CD14-positive monocyte (primary cell): ENCODE measurements around the gene ZSCAN5B. TPM values are rescaled to one million over a fixed set of nuclear protein-coding genes. Genes with fewer than 3 reads are reported as not detected.
"Not testable (repeated sequence)": the region's sequence is repeated elsewhere in the genome, so short reads cannot be mapped to it uniquely, and the experiment has no call there.

Experiments
- DNase-seq, 3 donors: peaks; one replicate each; pipeline ENCODE4 v3.0.0-alpha.2; 2011 to 2022
- H2AFZ ChIP-seq: 2 replicates; pipeline ENCODE4 v1.6.0; 2012; ENCODE audit warnings: mild to moderate bottlenecking, low read depth, low read length, inconsistent platforms; ENCODE audit not compliant: insufficient read depth, poor library complexity, severe bottlenecking
- H3K27ac ChIP-seq, 2 donors: 1 replicate in 1 of 2; 2 replicates in 1 of 2; pipeline ENCODE4 v1.5.1; 2012 to 2013; ENCODE audit warnings: low read length in 2 of 2, control low read depth in 1 of 2, inconsistent platforms in 1 of 2, low read depth in 1 of 2, mild to moderate bottlenecking in 1 of 2
- H3K27me3 ChIP-seq, 2 donors: one replicate each; pipeline versions ENCODE4 v1.6.0 to v1.6.1; 2011 to 2013; ENCODE audit warnings: low read length in 2 of 2; ENCODE audit not compliant: control insufficient read depth in 2 of 2, insufficient read depth in 2 of 2
- H3K36me3 ChIP-seq, 2 donors: replicated peaks in 1 of 2; 1 replicate in 1 of 2; 2 replicates in 1 of 2; pipeline versions ENCODE4 v1.5.1 to v1.6.1; 2012 to 2013; ENCODE audit warnings: low read length in 2 of 2, control low read depth in 1 of 2, inconsistent platforms in 1 of 2, mild to moderate bottlenecking in 1 of 2; ENCODE audit not compliant: insufficient read depth in 2 of 2, control insufficient read depth in 1 of 2
- H3K4me1 ChIP-seq, 2 donors: 1 replicate in 1 of 2; 2 replicates in 1 of 2; pipeline versions ENCODE4 v1.5.1 to v1.6.1; 2012 to 2013; ENCODE audit warnings: low read length in 2 of 2, control low read depth in 1 of 2, inconsistent platforms in 1 of 2, mild to moderate bottlenecking in 1 of 2, moderate library complexity in 1 of 2; ENCODE audit not compliant: insufficient read depth in 2 of 2, control insufficient read depth in 1 of 2
- H3K4me2 ChIP-seq: replicated peaks from 2 replicates; pipeline ENCODE3; 2012; ENCODE audit warnings: low read length, moderate library complexity, mild to moderate bottlenecking; ENCODE audit not compliant: poor library complexity, severe bottlenecking; ENCODE audit errors: extremely low read depth
- H3K4me3 ChIP-seq, 3 experiments: fragments of 200-600 bp in 1 of 3; sonication (generic) in 1 of 3; replicated peaks in 1 of 3; 1 replicate in 2 of 3; 2 replicates in 1 of 3; pipeline ENCODE4 v1.5.1; 2011 to 2013; ENCODE audit warnings: low read length in 3 of 3, mild to moderate bottlenecking in 3 of 3, control low read depth in 2 of 3, low read depth in 2 of 3, inconsistent platforms in 1 of 3, moderate library complexity in 1 of 3
- H3K79me2 ChIP-seq: 2 replicates; pipeline ENCODE4 v1.6.0; 2012; ENCODE audit warnings: mild to moderate bottlenecking, control low read depth, inconsistent platforms, low read length, moderate library complexity; ENCODE audit not compliant: insufficient read depth
- H3K9ac ChIP-seq: 2 replicates; pipeline ENCODE4 v1.6.0; 2017; ENCODE audit warnings: low read length, mild to moderate bottlenecking; ENCODE audit not compliant: insufficient read depth, poor library complexity, severe bottlenecking
- H3K9me3 ChIP-seq, 2 donors: replicated peaks in 1 of 2; 1 replicate in 1 of 2; 2 replicates in 1 of 2; pipeline versions ENCODE4 v1.5.1 to v1.6.1; 2012 to 2013; ENCODE audit warnings: low read length in 2 of 2, control low read depth in 1 of 2; ENCODE audit not compliant: control insufficient read depth in 1 of 2, insufficient read depth in 1 of 2
- H4K20me1 ChIP-seq: 2 replicates; pipeline ENCODE4 v1.6.0; 2012; ENCODE audit warnings: mild to moderate bottlenecking, low read length, control low read depth, moderate library complexity; ENCODE audit not compliant: insufficient read depth
- H3K27ac Mint-ChIP-seq, 7 donors: one replicate each; pipeline ENCODE4 v1.8.0; 2020; ENCODE audit warnings: mild to moderate bottlenecking in 7 of 7, mixed read lengths in 7 of 7, moderate library complexity in 6 of 7, inconsistent platforms in 2 of 7
- H3K27me3 Mint-ChIP-seq, 3 donors: one replicate each; pipeline ENCODE4 v1.8.0; 2021 to 2022; ENCODE audit warnings: low read depth in 3 of 3, mild to moderate bottlenecking in 3 of 3, mixed read lengths in 3 of 3, moderate library complexity in 3 of 3, inconsistent platforms in 1 of 3
- H3K36me3 Mint-ChIP-seq, 2 donors: one replicate each; pipeline ENCODE4 v1.8.0; 2020; ENCODE audit warnings: mixed read lengths in 2 of 2, inconsistent platforms in 1 of 2, mild to moderate bottlenecking in 1 of 2
- H3K4me1 Mint-ChIP-seq: one replicate; pipeline ENCODE4 v1.8.0; 2020; ENCODE audit warnings: mild to moderate bottlenecking, mixed read lengths
- H3K4me3 Mint-ChIP-seq, 2 donors: one replicate each; pipeline ENCODE4 v1.8.0; 2020; ENCODE audit warnings: mild to moderate bottlenecking in 2 of 2, mixed read lengths in 2 of 2, moderate library complexity in 1 of 2
- H3K9me3 Mint-ChIP-seq, 7 donors: one replicate each; pipeline ENCODE4 v1.8.0; 2020 to 2022; ENCODE audit warnings: mixed read lengths in 7 of 7, mild to moderate bottlenecking in 6 of 7, moderate library complexity in 6 of 7, inconsistent platforms in 2 of 7
- CTCF ChIP-seq: fragments of 200-600 bp; IDR thresholded peaks from one replicate; pipeline ENCODE4 v1.8.0; 2022; ENCODE audit warnings: antibody characterized with exemption, mild to moderate bottlenecking
- WGBS: methylation state at CpG from one replicate; pipeline ENCODE4 v1.1.5; 2013; ENCODE audit warnings: missing lambda C conversion rate; ENCODE audit not compliant: insufficient coverage; 5-methylcytosine and 5-hydroxymethylcytosine counted together
- intact Hi-C, 2 donors: fragments of 100-400 bp; cut with micrococcal nuclease; formaldehyde crosslinking; loops; one replicate each; pipeline versions ENCODE4 v1.15.0 to v1.15.1; 2023
- polyA plus RNA-seq, 3 donors: library from polyadenylated mRNA; depleted of rRNA in 1 of 3; unstranded in 2 of 3; stranded (reverse) in 1 of 3; fragments of 300-500 nt in 2 of 3; fragments of >200 nt in 1 of 3; fragmentation: Illumina TruSeq in 2 of 3; gene quantifications; 1 replicate in 2 of 3; 2 replicates in 1 of 3; pipeline ENCODE4 v1.2.3, GENCODE V29; 2012 to 2021

The ZSCAN5B gene
- polyA plus RNA-seq, 3 donors = not detected

DNA sequence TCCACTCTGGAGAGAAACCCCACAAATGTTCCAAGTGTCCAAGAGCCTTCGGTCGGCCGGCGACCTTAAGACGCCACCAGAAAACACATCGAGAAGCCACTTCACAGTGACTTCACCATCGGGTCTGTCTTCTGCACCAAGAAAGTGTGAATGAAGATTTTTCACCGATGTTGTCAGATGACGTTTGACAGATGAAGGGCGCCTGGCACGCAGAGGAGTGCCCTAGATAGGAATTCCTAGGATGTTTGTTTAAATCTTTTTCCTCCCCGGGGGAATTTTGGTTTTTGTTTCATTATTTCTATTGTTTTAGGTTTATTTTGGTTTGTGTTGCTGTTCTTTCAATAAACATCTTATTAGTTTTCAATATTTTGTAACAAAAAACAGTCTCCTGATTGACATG lies 11.5 kb upstream of the ZSCAN5B start:
- H3K79me2 ChIP-seq = no peaks in the 10 kb centered on the region
- no peaks in the 10 kb centered on the region for H3K36me3 ChIP-seq
- H3K4me1 ChIP-seq = no peaks in the 10 kb centered on the region
- Mint-ChIP-seq H3K4me3 (no peak overlapping the region), H3K27me3 (peaks cover 2 to 15% (median 2%) of the 10 kb centered on the region in 3 donors), H3K36me3 (no peaks in the 10 kb centered on the region), H3K27ac (no peak overlapping the region), H3K9me3 (peaks cover 0 to 5% (median 0%) of the 10 kb centered on the region in 7 donors), H3K4me1 (no peaks in the 10 kb centered on the region)
- no peaks in the 10 kb centered on the region for H3K27me3 ChIP-seq
- WGBS = 97% methylated on average over 11 of the region's 12 CpGs
- H3K9ac ChIP-seq = no peak overlapping the region
- H3K9me3 ChIP-seq = no peaks in the 10 kb centered on the region
- no peaks in the 10 kb centered on the region for H4K20me1 ChIP-seq
- intact Hi-C loops = no loop called here
- no peak overlapping the region for H3K4me2 ChIP-seq
- no peak for DNase-seq
- no peak overlapping the region for H3K27ac ChIP-seq
- no peak overlapping the region for H3K4me3 ChIP-seq
- TF ChIP-seq CTCF = no peak
- H2AFZ ChIP-seq = no peak overlapping the region

DNA sequence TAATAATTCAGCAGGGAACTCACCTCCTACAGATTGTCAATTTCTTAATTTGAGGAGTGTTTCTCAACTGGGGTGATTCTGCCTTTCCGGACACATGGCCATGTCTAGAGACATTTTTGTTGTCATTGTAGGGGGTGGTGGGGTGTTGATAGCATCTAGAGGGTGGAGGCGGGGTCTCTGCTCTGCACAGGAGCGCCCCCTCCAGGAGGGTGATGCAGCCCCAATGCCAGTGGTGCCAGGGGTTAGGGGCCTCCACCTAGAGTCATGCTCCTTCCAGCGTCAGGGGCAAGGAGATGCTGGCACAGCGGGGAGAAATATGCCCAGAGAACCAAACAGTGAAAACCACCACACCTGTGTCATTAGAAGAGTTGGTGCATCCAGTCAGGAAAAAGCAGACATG lies 10.0 kb upstream of the ZSCAN5B start:
- H3K36me3 ChIP-seq, H3K9me3 ChIP-seq, H3K9ac ChIP-seq, H3K4me3 ChIP-seq, H3K4me2 ChIP-seq, H3K27ac Mint-ChIP-seq, intact Hi-C loops, H3K9me3 Mint-ChIP-seq, H2AFZ ChIP-seq, H3K4me1 ChIP-seq, H3K36me3 Mint-ChIP-seq, H3K79me2 ChIP-seq, H3K27ac ChIP-seq, H4K20me1 ChIP-seq, H3K27me3 ChIP-seq, H3K4me3 Mint-ChIP-seq, DNase-seq, H3K4me1 Mint-ChIP-seq: not testable (repeated sequence)
- H3K27me3 Mint-ChIP-seq = peaks cover 0 to 18% (median 2%) of the 10 kb centered on the region in 3 donors
- 86% methylated on average over 2 of the region's 5 CpGs for WGBS
